GM21717 (cell line): ENCODE results near the gene FAM83G.

Source experiments
- ATAC-seq: cut with Tn5 transposase; IDR thresholded peaks from one replicate; pipeline ENCODE4 v1.9.1; 2021; ENCODE audit warnings: mild to moderate bottlenecking, moderate library complexity; ENCODE audit not compliant: unreplicated experiment

FAM83G gene

GRCh38 chr17:18974407-18975149 lies 30.0 kb downstream of the FAM83G start:
- ATAC-seq = no peak

- ATAC-seq = no peak
Observed at GRCh38 chr17:18971801-18972200, 32.8 kb downstream of the FAM83G start.

- ATAC-seq = no peak
Observed at GRCh38 chr17:18970582-18971480, 33.7 kb downstream of the FAM83G start.

- ATAC-seq = no peak
Observed at GRCh38 chr17:18968945-18969887, 35.3 kb downstream of the FAM83G start.

GRCh38 chr17:18968345-18968744 lies 36.2 kb downstream of the FAM83G start:
- ATAC-seq = no peak

- ATAC-seq = no peak
Observed at GRCh38 chr17:18967916-18968315, 36.6 kb downstream of the FAM83G start.

GRCh38 chr17:18966831-18967624 lies 37.5 kb downstream of the FAM83G start:
- no peak for ATAC-seq

GRCh38 chr17:18965530-18966236 lies 38.9 kb downstream of the FAM83G start:
- no peak for ATAC-seq

- ATAC-seq = no peak
Observed at GRCh38 chr17:18964550-18964949, 40.0 kb downstream of the FAM83G start.

- no peak for ATAC-seq
Observed at GRCh38 chr17:18964018-18964351, 40.6 kb downstream of the FAM83G start.

GRCh38 chr17:18963126-18964017 lies 41.2 kb downstream of the FAM83G start:
- ATAC-seq = no peak

- ATAC-seq = no peak
Observed at GRCh38 chr17:18962494-18962815, 42.1 kb downstream of the FAM83G start.

- ATAC-seq = no peak
Observed at GRCh38 chr17:18961634-18962493, 42.7 kb downstream of the FAM83G start.

GRCh38 chr17:18960803-18961511 lies 43.6 kb downstream of the FAM83G start:
- ATAC-seq = no peak

- no peak for ATAC-seq
Observed at GRCh38 chr17:18960241-18960665, 44.3 kb downstream of the FAM83G start.

GRCh38 chr17:18959845-18960240 lies 44.7 kb downstream of the FAM83G start:
- ATAC-seq = no peak
